HG03135 (cell line): ENCODE results near the gene FRYL.
"Not testable (repeated sequence)": the region's sequence is repeated elsewhere in the genome, so short reads cannot be mapped to it uniquely, and the experiment has no call there.

ENCODE experiments used
- ATAC-seq: cut with Tn5 transposase; IDR thresholded peaks from one replicate; pipeline ENCODE4 v1.9.1; 2021; ENCODE audit warnings: mild to moderate bottlenecking, moderate library complexity; ENCODE audit not compliant: unreplicated experiment

Gene FRYL

DNA sequence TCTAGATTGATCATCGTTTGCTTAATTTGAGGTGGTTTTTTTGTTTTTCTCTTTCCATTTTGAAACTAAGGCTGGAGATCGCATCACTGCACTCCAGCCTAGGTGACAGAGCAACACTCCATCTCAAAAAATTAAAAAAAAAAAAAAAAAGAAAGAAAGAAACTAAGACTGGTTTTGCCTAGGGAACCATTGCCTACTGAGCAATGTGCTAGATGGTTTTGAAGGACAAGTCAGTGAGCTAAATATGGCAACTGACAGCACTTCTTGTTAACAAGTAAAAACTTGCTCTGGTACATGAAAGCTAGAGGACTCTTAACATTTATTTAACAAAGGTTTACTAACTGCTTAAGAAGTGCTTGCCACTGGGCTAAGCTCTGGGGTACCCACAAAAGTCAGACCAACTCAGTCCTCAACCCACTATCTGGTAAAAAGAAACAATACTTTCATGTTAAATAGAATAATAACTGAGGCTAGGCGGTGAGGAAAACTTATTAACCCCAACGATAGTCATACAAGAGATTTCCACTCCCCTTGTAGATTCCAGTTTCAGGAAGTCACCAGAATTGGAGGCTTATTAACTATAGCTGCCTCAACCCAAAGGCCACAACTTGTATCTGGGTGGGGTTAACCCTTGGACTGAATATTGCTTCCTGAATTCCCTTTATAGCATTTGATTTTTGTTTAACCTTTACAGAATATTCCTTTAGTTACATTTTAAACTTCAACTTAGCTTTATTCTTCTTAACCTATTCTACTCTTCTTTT is 111.6 kb downstream of the FRYL start:
- peak; percentile 57 for ATAC-seq

DNA sequence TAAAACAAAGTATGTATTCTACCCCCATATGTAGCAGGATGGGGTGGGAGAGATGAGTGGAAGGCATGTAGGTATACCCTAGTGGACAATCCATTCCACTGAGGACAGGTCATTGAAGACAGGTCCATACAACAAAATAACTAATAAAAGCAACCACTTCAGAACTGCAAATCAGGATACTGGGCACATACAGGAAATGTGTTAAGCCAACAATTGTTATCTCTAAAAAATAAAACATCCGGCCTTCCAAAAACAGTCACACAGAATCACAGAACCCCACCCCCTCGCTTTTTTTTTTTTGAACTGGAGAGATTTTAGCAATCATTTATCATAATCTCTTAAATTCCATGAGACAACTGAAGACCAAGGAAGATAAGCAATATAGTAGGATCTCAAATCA is 112.9 kb downstream of the FRYL start:
- no peak for ATAC-seq

DNA sequence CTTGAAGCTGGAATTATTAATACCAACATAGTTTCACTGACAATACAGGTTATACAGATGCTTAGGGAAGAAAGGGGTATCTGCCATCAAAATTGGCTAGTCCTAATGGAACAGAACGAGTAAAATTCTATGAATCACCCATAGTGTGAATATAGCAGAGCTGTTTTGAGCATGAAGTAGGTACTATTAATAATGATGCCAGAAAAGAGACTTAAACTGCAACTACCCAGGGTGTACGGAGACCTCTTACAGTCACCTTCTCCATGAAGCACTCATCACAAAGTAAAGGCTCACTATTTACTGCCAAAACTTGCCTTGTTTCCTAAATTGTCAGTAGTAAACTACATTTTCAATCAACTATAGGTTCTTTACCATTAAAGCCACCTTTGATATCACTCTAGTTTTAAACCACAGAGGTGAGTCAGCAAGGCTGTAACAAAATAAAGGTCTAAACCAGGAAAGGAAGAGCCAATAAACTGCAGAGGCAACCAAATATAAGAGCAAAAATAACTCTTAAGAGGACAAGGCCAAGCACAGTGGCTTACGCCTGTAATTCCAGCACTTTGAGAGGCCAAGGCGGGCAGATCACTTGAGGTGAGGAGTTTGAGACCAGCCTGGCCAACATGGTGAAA is 114.4 kb downstream of the FRYL start:
- ATAC-seq = no peak

DNA sequence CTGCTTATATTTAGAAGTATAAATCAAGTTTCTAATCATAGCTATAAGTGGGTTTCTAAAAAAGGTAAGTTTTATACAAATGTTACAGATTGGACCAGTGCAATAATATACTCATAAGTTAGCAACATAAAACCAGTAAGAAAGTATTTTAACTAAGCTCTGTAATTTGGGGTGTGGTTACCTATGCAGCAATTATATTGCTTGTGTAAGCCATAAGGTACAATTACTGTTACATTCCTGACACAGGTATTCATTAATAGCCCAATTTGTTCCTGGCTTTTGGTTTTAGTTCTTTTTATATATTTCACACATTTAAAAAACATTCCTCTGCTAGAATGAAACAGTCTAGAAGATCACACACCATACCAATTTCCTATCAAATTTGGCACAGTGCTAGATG is 115.1 kb downstream of the FRYL start:
- no peak for ATAC-seq

DNA sequence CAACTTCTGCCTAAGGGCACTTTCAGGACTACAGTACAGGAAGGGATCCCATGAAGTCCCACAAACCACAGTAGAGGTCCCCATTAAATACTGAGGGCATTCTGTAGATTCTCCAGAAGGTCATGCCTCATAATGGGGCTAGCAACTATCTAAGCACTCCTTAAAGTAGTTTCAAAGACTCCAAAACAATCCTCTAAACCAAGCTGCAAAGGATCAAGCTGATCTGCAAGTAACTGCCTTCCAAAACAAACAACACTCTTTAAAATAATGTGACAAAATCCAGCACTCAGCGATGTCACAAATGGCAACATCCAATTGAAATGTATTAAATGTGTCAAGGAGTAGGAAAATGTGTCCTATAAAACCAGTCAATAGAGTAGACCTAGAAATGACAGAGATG is 118.7 kb downstream of the FRYL start:
- ATAC-seq = no peak

DNA sequence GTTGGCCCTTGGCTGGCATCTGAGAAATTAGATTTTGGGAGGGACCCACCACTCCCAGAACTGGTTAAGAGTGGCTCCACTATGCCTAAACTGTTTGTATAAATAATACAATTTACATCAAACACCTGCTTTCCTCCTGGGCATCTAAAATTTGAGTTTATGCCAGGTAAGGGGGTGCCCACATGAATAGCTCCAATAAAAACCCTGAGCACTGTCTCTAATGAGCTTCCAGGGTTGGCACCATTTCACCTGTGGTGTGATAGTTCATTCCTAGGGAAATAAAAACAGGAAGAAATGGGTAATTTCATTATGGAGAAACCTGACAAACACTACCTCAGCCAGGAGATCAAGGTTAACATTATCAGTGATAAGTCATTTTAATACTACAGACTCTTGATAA is 119.7 kb downstream of the FRYL start:
- no peak for ATAC-seq

DNA sequence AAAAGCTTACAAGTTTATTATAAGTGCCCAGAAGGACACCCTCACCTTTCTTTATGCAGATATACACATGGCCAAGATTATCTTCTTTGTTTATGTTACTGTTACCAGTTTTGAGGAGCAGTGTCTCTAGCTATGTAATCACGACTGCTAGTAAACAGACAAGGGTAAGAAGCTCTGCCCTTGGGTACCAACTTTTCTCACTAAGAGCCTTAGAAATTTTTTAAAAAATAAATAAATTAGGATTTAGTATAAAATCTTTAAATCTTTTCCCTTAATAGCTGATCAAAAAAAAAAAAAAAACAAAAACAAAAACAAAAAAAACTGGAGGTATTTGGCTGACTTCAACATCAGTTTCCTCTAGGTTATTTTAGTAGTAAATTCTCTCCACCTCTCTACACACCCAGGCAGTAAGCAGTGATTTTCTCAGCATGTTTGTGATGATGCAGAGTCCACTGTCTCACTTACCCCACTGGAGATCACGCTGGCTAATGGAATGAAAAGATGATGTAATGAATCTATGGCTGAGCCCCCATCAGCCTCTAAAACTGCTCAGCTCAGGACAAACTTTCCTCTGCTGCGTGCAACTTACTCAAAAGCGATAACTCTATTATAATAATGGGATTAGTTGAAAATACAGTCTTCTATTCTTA is 125.9 kb downstream of the FRYL start:
- ATAC-seq = no peak

DNA sequence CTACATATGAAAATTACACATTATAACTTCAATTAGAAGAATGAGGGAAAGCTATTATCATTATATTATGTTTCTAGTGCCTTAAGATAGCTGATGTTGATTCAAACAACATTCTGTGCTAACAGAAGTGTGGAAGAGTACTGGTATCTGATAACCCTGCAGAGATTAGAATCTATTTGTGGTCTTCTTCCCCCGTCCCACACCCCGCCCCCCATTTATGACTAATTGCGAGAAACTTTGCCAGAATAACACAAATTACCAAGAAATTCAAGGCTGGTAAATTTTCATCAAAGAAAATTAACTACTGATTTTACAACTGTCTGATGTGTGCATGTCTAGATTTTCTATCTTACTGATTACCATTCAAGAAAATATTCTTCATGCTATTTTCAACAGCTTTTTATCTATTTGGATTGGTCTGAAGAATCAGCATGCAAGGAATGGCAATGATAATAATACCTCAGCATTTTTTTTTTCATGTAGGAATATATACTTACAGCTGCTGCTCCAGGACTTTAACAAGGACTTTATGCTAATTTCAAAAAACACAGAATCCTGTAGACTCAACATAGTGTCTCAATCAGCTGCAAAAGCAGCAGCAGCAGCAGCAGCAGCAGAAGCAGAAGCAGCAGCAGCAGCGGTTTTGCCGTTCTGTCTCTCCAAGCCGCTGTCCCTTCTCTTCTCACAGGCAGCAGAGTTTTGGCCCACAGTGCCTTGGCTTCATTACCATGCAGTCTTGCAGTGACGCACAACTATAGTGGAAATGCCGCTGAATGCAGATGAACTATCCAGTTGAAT is 126.7 kb downstream of the FRYL start:
- no peak for ATAC-seq

DNA sequence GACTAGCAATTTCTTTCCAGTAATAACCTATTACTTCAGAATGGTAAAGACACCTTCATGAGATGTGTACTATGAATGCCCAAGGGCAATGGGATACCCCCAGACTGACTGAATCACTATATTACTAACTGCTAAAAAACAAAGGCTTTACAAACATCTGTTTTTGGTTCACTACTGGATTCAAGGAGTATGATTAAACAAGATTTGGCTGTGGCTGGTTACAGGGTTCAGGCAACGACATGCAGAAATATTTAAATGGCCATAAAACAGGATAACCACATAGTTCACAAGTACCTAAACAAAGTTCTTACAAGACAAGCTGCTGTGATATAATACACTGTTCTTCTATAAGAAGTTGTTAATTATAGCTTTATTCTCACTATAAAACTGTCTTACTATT is 128.2 kb downstream of the FRYL start:
- ATAC-seq = no peak

DNA sequence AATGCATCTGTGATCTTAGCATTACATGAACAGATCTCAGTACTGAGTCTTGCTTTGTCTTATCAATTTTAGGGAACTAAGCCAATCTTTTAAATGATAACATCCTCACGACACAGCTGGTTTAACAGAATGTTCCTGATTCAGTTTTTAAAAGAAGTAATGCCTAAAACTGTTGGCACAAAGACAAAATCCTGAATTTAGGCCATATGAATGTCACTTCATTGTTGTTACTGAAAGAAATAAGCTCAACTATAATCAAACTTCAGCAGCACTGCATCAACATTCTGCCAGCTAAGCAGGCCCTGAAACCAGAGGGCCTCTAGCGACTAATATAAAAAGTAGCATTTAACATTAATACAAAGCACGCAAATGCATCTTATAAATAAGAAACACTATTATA is 130.6 kb downstream of the FRYL start:
- no peak for ATAC-seq

DNA sequence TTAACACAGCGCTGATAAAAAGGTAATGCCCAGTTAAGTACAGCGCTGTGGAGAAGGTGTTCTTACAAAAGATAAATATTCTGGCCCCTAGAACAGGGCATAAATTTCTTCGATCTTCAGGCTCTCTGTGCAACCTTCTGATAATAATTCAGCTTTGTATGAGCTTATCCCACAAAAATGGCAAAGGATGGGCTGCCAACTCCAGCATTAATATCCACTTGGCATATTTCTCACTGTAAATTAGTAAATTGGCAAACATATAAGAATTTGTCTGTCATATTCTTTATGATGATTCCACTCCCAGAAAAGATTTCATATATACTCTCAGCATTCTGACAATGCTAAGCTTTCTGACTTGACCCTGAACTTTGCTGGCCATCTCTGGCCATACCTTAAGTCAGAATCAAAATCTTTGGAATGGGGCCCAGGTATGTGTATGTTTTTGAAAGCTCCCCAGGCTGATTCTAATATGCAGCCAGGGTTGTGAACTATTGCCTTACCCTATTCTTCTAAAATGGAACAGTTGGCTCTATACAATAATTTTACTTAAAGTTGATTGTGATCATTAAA is 134.8 kb downstream of the FRYL start:
- ATAC-seq = no peak

DNA sequence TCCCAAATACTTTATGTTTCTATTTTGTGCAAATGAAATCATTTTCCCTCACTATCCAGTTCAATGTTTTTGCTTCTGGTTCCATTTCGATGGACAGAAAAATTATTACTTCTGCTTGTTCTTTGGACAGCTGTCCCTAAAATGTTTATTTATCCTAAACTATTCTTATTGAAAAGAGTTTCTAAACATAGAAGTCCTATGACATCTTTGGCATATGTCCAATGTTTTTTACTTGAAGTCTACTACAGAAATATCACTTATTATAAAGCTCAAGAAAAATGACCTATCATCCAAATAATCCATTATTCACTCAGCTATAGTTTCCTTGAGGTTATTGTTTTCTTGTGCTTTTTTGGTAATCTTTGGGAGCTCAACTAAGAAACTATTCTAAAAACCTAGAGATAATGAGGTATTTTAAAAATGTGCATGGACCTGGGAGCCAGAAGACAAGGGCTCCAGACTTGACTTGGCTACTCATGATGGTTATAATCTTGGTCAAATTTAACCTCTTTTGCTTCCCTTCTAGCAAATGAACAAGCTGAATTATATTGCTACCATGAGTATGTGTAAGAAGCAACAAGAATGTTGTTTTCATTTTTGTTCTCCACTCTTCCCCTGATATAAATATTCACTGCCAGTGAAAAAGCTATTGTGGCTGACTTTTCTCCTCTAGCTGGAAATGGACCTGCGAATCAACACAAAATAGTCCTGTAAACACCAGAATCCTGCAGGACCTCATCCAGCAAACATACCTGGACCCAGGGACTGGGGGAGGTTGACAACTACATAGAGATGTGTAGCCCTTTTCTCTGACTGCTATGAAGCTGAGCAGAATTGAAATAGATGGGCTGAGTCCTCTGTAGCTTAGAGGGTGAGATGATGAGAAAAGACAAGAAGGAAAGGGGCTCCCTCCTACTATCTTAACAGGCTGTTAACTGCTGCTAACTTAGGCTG is 137.4 kb downstream of the FRYL start:
- ATAC-seq = no peak

DNA sequence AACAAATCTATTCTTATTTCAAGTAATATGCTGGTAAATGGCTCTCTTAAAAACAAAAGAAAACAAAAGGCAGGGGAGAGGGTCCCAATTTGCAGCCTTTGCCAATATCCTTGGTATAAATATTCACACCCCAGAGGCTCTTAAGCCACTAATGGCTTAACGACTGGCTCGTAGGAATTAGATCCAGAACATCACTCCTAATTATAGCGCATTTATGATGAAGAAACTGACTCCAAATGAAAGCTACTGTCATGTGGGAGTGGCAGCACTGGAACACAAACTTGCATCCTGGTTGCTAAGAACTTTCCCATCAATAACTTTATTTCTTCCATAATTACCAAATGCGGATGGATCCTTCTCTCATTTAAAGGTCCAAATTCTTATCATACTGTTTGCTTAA is 138.7 kb downstream of the FRYL start:
- no peak for ATAC-seq

DNA sequence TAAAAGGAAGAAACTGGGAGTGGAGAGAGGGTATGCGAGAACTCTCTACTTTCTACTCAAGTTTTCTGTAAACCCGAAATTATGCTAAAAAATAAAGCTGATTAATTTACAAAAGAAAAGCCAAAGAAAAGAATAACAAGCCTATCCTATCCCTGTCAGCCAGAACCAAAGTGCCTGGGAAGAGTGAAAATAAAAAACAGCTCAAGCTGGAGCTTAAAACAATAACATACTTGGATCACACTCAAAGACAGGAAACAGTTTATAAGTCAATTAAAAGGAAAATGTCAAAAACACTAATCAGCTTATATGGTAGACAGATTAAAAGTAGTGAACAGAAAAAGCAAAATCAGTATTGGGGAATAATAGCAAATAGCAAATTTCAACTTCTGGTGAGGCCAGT is 139.4 kb downstream of the FRYL start:
- ATAC-seq = no peak

DNA sequence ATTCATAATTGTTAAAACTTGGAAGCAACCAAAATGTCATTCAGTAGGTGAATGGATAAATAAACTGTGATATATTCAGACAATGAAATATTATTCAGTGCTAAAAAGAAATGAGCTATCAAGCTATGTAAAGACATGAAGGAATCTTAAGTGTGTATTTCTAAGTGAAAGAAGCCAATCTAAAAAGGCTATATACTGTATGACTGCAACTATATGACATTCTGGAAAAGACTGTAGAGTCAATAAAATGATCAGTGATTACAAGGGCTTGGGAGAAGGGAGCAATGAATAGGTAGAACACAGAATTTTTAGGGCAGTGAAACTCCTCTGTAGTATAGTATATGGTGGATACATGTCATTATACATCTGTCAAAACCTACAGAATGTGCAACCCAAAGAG is 139.9 kb downstream of the FRYL start:
- no peak for ATAC-seq

DNA sequence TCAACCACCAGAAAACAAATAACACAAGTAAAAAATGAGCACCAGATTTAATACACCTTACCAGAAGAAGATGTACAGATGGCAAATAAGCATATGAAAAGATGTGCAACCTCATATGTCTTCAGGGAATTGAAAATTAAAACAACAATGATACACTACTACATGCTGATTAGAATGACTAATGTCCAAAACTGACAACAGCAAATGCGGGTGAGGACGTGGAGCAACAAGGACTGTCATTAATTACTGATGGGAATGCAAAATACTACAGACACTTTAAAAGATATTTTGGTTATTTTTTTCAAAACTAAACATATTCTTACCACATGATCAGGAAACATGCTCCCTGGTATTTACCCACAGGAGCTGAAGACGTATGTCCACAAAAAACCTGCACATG is 140.3 kb downstream of the FRYL start:
- no peak for ATAC-seq

DNA sequence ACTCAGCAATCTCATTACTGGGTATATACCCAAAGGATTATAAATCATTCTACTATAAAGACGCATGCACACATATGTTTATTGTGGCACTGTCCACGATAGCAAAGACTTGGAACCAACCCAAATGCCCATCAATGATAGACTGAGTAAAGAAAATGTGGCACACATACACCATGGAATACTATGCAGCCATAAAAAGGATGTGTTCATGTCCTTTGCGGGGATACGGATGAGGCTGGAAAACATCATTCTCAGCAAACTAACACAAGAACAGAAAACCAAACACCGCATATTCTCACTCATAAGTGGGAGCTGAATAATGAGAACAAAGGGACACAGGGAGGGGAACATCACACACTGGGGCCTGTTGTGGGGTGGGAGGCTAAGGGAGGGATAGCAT is 141.5 kb downstream of the FRYL start:
- ATAC-seq = not testable (repeated sequence)

DNA sequence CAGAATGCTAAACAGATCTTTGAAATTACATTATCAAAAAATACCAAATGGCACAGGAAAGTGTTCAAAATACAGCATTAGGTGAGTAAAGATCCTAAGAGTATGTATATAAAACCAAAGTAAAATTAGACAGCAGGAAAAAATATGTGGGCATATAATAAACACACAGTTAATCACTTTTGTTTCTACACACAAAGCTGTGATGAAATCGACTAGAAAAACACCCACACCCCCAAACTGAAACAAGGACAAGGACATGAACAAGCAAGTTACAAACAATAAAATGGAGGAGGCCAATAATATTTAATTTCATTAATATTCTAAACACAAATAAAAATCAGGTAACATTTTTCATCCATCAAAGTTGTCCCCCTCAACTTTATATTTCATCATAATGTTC is 143.2 kb downstream of the FRYL start:
- ATAC-seq = no peak

DNA sequence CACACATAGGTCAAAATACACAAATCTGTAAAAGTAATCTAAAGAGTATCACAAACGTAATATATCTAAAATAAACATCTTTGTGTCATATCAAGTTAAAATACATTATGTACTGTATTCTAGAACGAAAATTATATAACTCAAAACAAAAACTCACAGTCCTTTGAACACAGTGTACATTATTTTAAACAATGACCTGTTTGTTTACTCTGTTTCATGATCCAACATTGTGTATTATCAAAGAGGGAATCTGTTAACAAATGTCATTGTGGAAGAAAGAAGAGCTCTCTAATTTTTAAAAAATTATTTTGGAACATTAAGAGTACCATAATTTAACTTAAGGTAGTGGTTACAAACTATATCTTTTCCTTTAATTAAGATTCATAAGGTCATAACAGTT is 144.1 kb downstream of the FRYL start:
- no peak for ATAC-seq

DNA sequence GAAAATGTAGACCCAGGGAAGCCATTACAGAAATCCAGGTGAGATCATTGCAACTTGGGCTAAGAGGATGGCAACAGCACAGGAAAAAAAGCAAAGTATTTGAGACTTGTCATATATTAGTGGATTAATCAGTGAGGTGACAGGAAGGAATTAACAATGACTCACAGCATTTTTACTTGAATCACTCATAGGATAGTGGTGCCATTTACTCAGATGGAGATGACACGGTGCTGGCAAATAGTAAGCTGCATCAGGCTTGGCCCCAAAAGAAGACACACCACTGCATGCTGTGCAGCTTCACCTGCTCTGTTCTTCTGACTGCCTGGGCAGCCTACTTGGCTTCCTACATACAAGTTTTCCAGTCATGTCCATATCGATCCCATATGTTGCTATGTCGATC is 144.8 kb downstream of the FRYL start:
- no peak for ATAC-seq
